ENCODE data around the gene PADI2. TPM values are rescaled to one million over a fixed set of nuclear protein-coding genes. Genes with fewer than 3 reads are reported as not detected.
A peak's percentile ranks its signal among the peaks of the same experiment; 100 is the strongest.

Gene PADI2
- total RNA-seq, 1 donor from 2014 or later, result 352 TPM

DNA sequence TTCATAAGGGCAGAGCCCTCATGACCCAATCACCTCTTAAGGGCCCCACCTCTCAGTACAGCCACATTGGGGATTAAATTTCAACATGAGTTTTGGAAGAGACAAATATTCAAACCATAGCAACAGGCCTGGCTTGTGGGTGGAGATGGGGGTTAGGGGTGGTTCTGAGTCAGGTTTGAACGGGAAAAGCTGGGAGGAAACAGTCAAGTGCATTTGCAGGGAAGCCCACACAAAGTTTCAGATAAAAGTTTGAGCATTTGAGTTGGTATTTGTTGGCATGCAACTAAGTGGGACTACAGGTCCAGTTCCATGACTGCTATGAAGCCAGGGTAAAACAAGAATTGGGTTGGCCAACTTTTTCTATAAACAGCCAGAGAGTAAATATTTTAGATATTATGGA lies 21.0 kb upstream of the PADI2 start:
- no peak for DNase-seq (ENCODE audit: low read depth)

DNA sequence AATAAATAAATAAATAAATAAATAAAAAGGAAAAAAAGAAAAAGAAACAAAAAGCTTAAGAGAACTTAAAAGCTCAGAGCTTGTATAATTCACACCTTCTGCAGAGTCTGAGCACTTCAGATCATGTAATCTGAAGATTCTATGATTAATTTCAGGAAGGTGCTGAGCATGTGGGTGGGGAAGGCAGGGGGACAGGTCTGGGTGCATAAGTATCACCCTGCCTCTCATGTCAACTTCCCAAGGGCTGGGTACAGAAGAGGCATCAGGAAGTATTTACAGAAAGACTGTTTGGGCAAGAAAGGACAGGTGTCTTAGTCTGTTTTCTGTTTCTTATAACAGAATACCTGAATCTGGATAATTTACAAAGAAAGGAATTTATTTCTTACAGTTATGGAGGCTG lies 20.4 kb upstream of the PADI2 start:
- no peak for DNase-seq (ENCODE audit: low read depth)

DNA sequence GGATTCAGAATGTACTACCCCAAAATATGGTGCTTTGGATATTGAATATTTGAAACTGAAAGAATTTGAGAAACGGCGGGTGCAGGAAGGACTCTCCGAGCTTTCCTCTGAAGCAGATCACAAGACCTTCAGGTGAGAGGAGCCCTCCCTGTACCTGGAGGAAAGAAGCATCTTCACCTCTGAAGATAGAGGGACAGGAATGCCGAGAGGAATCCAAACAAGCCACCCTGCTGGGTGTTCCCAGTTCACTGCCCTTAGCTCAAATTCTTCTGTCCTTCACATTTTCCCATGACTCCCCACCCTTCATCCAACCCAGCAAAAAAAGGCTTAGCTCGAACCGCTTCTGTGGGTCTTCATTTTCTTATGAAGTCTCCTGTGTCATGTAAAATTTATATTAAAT lies 18.2 kb upstream of the PADI2 start:
- no peak for DNase-seq (ENCODE audit: low read depth)

DNA sequence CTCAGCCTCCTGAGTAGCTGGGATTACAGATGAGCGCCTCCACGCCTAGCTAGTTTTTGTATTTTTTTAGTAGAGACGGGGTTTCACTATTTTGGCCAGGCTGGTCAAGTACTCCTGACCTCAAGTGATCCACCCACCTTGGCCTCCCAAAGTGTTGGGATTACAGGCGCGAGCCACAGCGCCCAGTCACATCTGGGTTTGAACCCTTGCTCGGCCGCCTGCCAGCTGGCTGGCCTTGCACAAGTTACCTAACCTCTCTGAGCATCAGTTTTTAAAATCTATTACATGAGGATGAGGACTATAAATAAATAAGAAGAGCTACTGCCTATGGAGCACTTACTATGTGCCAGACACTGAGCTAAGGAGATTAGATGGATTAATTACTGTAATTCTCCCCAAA lies 17.7 kb upstream of the PADI2 start:
- DNase-seq (ENCODE audit: low read depth), result no peak

DNA sequence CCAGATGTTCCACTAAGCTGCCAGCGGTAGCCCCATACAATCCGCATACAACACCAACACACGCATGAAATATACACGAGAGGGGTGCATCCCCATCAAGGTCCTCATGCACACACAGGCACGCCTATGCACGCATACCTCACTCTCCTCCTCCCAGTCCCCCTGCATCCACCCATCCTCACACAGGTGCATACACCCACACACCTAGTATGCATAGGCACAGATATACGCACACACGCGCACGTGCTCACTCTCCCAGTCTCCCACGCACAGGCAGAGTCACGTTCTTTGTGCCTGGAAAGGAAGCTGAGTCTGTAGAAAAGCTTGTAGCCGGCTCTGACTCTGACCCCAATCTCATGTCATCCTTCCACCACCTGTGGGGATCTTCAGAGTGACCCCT lies 16.9 kb upstream of the PADI2 start:
- no peak for DNase-seq (ENCODE audit: low read depth)

GRCh38 chr1:17135530-17135929 lies 16.3 kb upstream of the PADI2 start:
- no peak for DNase-seq (ENCODE audit: low read depth)

DNA sequence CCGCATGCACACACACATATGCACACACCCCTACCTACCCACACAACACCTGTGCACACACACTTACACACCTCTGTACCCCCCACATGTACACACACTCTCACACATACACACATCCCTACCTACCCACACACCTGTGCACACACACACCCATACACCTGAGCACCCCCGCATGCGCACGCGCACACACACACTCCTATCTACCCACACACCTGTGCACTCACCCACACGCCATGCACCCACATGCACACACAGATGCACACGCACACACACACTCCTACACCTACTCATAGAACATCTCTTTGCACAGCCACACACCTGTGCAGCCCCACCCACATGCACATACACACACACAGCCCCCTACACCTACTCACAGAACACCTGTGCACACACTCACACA lies 15.5 kb upstream of the PADI2 start:
- no peak for DNase-seq (ENCODE audit: low read depth)

GRCh38 chr1:17134034-17134433 lies 14.8 kb upstream of the PADI2 start:
- no peak for DNase-seq (ENCODE audit: low read depth)

DNA sequence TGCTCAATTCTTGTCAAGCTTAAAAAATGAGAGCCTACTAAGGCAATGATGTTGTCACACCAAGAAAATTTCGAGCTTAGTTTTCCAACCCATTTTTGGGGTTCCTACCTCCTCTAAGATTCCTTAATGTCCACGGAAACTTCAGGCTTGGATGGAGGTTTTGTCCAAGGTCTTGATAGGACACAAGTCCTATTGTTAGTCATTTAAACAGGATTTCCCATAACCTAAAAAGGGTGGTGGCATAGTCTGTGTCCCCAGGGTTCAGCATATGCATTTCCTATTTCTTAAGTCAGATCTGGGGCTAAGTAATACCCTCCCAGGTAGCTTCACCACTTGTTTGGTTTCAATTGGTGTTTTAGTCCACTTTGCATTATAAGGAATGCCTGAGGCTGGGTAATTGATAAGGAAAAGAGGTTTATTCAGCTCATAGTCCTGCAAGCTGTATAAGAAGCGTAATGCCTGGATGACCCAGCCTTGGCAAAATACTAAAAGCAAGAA lies 10.9 kb upstream of the PADI2 start:
- DNase-seq (ENCODE audit: low read depth), result no peak

- DNase-seq (ENCODE audit: low read depth), result peak; percentile 83
Measured at GRCh38 chr1:17128361-17128760, 9.1 kb upstream of the PADI2 start.

- peak; percentile 86 for DNase-seq (ENCODE audit: low read depth)
Measured at GRCh38 chr1:17125756-17126237, 6.5 kb upstream of the PADI2 start.

GRCh38 chr1:17123196-17124045 lies 4.2 kb upstream of the PADI2 start:
- DNase-seq (ENCODE audit: low read depth), result no peak

DNA sequence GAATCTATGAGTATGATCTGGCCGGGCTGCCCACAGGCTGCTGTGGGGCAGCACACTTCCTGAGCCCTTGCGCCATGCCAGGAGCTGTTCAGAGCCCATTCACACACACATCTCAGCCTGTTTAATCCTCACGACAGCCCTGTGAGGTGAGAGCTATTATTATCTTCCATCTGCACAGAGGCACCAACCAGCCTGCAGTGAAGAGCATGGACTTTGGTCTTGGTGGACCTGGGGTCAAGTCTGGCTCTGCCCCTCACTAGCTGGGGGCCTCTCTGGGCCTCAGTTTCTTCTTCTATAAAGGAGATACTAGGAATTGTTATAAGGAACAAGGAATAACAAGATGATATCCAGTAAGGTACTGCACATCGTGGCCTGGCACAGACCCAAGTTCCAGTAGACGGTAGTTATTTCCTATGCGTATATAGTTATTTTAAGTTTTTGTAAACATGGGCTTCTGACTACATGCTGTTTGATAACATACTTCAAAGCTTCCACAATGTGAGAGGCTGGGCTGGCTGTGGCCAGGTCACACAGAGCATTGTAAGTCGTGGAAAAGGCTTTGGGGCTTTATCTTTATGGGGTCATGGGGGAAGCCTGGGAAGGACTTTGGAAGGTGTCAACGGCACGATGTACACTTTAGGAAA lies 3.4 kb upstream of the PADI2 start:
- DNase-seq (ENCODE audit: low read depth), result peak; percentile 94

- DNase-seq (ENCODE audit: low read depth), result peak; percentile 95
Measured at GRCh38 chr1:17121881-17122280, 2.6 kb upstream of the PADI2 start.

- peak; percentile 64 for DNase-seq (ENCODE audit: low read depth)
Measured at GRCh38 chr1:17120962-17121837, 1.9 kb upstream of the PADI2 start.

DNA sequence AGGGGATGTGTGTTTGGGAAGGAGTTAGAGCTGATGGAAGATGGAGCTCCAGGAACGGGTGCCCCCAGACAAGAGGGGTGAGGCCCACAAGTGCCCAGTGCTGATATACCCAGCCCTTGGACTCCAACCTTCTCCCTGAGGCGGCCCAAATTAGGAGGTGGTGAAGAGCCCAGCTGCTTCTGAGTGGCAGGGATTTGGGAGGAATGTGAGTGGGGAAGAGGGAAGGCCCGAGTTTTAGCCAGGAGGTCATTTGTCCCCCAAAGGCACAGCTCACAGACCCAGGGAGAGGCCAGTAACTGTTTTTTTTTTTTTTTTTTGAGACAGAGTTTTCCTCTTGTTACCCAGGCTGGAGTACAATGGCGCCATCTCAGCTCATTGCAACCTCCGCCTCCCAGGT lies 1.2 kb upstream of the PADI2 start:
- no peak for DNase-seq (ENCODE audit: low read depth)

- no peak for DNase-seq (ENCODE audit: low read depth)
Measured at GRCh38 chr1:17119773-17120480, 676 bp upstream of the PADI2 start.

- no peak for DNase-seq (ENCODE audit: low read depth)
Measured at GRCh38 chr1:17118706-17119075, 560 bp downstream of the PADI2 start.

DNA sequence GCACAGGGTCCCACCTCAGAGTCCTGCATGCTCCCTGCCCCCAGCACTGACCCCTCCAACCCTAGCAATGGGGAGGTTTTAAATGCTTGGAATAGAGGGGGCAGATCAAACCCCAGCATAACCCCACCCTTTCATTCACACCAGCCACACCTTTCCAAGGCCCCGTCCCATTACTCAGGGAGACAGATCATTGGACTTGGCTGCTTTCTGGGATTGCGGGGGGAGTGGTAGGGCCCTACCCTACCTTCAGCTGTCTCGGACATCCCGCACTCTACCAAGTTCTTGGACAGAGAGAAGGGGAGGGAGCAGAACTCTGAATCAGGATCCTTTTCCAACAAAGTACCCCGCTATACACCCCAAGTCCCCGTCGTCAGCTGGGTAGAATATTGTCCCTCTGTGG lies 983 bp downstream of the PADI2 start:
- no peak for DNase-seq (ENCODE audit: low read depth)

DNA sequence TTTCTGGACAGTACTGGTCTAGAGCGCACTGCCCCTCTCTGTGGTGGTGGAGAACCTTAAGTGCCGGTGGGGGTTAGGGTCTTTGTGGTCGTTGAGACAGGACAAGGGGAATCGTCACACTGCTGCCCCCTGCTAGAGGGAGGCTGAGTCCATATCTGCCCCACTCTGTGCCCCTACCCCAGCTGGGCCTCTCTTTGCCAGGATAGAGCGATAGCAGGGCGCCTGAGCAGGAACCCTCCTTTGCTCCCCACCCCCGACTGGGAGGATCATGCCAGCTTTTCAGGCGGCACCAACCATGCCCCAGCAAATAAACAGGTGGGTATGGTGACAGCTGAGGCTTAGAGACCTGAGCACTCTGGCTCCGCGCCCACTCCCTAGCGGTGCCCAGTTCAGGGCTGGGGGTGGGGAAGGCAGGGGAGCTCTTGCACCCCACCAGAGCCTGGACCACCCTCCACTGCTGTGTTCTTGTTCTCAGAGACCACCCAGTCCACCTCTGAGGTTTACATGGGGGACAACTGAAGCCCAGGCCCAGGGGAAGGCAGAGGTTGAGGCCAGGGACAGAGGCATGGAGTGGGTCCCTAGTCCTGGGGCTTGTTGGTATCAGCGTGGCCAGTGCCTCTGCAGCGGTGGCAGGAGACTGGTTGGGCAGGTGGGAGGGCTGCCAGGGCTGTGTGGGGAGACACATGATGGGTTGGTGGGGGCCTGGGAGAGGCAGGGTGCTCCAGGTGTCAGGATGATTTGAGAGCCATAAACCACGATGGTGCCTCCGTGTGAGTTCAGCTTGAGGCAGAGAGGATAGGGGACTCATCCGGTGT lies 1.6 kb downstream of the PADI2 start:
- peak; percentile 87 for DNase-seq (ENCODE audit: low read depth)
